RWPE2 (cell line): Measurements from ENCODE around the gene WRAP73.

Source experiments
- ATAC-seq: fragments of 200-7000 bp; cut with Tn5 transposase; 3 replicates; pipeline ENCODE4 v1.9.1; 2021; ENCODE audit warnings: low read depth
- DNase-seq: peaks from one replicate; pipeline ENCODE4 v3.0.0-alpha.2; 2020; ENCODE audit warnings: low spot score
- H3K27ac ChIP-seq: fragments of 450-650 bp; 2 replicates; pipeline ENCODE4 v1.5.1; 2017; ENCODE audit warnings: mild to moderate bottlenecking; ENCODE audit not compliant: poor library complexity, severe bottlenecking
- H3K27me3 ChIP-seq: fragments of 250-450 bp; sonication (Bioruptor Pico); 2 replicates; pipeline ENCODE4 v1.5.1; 2021; ENCODE audit warnings: mild to moderate bottlenecking, moderate library complexity; ENCODE audit not compliant: insufficient read depth, poor library complexity, severe bottlenecking
- H3K36me3 ChIP-seq: fragments of 250-450 bp; sonication (Bioruptor Pico); 2 replicates; pipeline ENCODE4 v1.5.1; 2020; ENCODE audit warnings: low read depth, mild to moderate bottlenecking, moderate library complexity
- H3K4me1 ChIP-seq: fragments of 250-450 bp; sonication (Bioruptor Pico); 2 replicates; pipeline ENCODE4 v1.5.1; 2021; ENCODE audit warnings: mild to moderate bottlenecking, moderate library complexity; ENCODE audit not compliant: insufficient read depth, poor library complexity, severe bottlenecking
- H3K4me3 ChIP-seq: fragments of 250-450 bp; sonication (Bioruptor Pico); 2 replicates; pipeline ENCODE4 v1.5.1; 2021; ENCODE audit warnings: mild to moderate bottlenecking, moderate library complexity; ENCODE audit not compliant: severe bottlenecking
- H3K9me3 ChIP-seq: fragments of 250-450 bp; sonication (Bioruptor Pico); 2 replicates; pipeline ENCODE4 v1.5.1; 2021; ENCODE audit warnings: mild to moderate bottlenecking, moderate library complexity; ENCODE audit not compliant: severe bottlenecking
- CTCF ChIP-seq: fragments of 450-650 bp; IDR thresholded peaks from one replicate; pipeline ENCODE4 v1.5.1; 2017; ENCODE audit warnings: mild to moderate bottlenecking, moderate library complexity; ENCODE audit not compliant: poor library complexity, severe bottlenecking

WRAP73 gene

DNA sequence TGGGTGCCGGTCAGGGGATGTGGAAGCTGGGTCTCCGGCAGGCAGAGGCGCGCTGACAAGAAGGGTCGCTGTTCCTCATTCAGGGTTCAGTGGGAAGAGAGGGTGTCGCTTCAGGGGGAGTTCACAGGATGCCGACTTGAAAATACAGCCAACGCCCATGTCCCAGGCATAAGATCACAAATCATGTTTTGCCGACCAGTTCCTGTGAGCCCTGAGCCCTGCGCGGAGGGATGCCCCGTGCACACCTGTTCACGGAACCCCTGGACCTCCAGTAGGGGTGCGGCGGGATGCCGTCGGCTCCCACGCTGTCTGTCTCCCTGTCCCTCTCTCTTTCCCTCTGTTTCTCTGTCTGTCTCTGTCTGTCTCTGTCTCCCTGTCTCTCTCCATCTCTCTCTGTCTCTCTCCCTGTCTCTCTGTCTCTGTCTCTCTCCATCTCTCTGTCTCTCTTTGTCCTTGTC is 29.2 kb upstream of the WRAP73 start:
- peak overlapping the region; percentile 24 for H3K27ac ChIP-seq
- no peak overlapping the region for H3K4me3 ChIP-seq
- TF ChIP-seq CTCF: no peak
- DNase-seq (no peak), ATAC-seq (no peak)
- no peaks in the 10 kb centered on the region for H3K27me3 ChIP-seq
- H3K9me3 ChIP-seq: no peaks in the 10 kb centered on the region
- H3K36me3 ChIP-seq: no peaks in the 10 kb centered on the region
- H3K4me1 ChIP-seq: peaks cover 17% of the 10 kb centered on the region

DNA sequence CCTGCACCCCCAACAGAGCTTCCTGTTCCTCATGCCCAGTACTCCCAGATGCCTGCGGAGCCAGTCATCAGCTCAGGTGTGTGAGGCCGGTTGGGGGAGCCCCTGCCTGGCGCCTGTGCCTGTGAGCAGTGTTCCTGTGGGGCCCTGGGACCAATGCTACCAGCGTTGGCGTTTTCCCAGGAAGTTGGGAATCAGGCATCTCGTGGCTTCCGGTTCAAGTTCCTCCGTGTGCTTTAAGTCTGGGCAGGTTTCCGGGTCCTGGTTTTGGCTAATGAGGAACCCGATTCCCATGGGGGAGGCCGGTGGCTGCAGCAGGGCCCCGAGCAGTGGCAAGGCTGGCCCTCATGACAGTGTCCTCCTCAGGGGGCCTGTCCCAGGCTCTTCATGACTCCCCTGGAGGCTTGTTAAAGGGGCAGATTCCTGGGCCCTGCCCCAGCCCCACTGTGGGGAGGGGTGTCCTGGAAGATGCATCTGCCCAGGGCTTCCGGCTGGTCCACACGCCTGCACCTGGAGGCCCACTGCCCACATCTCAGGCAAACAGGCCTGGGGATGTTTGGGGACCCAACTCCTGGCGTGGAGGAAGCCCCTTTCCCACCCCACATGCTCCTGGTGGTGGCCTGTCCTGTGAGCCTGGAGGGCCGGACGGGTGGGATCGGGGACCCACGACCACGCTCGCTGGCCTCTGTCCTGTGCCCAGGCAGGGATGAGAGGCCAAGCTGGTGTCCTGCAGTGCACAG is 28.6 kb upstream of the WRAP73 start:
- Histone ChIP-seq H3K27ac (peak overlapping the region; percentile 24), H3K27me3 (no peaks in the 10 kb centered on the region), H3K9me3 (no peaks in the 10 kb centered on the region), H3K4me1 (peaks cover 17% of the 10 kb centered on the region), H3K4me3 (no peak overlapping the region), H3K36me3 (no peaks in the 10 kb centered on the region)
- DNase-seq: no peak
- ATAC-seq: peak; percentile 72
- peak; percentile 12 for TF ChIP-seq CTCF

DNA sequence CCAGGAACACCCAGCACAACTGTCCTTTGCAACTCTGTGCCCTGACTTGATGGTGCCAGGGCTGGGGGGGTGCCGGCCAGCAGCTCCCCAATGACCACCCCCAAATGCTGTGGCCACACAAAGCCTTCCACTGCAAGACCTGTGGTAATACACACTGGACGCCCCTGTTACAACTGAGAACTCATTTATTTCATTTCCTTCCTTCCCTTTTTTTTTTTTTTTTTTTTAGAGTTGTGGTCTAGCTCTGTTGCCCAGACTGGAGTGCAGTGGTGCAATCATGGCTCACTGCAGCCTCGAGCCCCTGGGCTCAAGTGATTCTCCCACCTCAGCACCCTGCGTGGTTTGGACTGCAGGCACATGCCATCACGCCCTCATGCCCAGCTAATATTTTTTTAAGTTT is 27.6 kb upstream of the WRAP73 start:
- peaks cover 17% of the 10 kb centered on the region for H3K4me1 ChIP-seq
- peak overlapping the region; percentile 24 for H3K27ac ChIP-seq
- no peaks in the 10 kb centered on the region for H3K9me3 ChIP-seq
- H3K36me3 ChIP-seq: no peaks in the 10 kb centered on the region
- no peak overlapping the region for H3K4me3 ChIP-seq
- no peak for DNase-seq
- no peak for ATAC-seq
- no peak for TF ChIP-seq CTCF
- no peaks in the 10 kb centered on the region for H3K27me3 ChIP-seq

DNA sequence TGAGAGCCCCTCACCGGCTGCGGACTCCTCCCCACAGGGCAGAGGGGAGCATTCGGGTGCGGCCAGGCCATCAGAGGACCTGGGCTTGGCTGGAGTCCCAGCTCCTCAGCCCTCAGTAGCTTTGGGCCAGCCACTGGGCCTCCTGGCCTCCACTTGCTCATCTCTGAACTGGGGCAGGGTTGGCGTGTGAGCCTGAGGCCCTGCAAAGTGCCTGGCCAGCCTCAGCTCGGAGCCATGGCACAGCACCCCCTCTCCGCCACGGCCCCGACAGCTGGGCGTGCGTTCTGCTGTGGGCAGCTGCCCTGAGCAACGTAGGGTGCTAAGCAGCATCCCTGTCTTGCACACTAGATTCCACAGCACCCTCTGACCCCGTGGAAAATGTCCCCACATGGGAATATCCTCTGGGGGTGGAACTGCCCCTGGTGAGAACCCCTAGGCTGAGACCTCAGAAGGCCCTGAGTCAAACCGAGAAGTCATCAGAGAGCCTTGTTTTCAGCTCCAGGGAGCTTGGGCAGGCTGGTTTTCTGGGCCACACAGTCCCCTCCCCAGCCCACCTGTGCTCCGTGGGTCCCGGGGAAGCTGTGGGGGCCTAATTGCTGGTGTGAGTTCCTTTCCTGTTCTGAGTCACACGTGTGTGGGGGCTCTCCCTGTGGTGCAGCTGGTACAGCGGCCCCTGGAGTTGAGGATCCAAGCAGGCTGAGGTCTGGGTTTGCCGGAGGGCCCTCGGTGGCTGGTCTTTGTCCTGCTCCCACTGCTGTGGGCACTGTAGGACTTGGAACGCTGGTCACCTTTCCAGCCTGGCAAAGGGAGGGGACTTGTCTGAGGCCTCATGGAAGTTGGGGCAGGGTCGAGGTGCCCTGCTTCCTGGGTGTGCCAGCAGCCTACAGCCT is 26.9 kb upstream of the WRAP73 start:
- peak overlapping the region; percentile 24 for H3K27ac ChIP-seq
- no peaks in the 10 kb centered on the region for H3K27me3 ChIP-seq
- H3K4me1 ChIP-seq: peaks cover 17% of the 10 kb centered on the region
- H3K9me3 ChIP-seq: no peaks in the 10 kb centered on the region
- TF ChIP-seq CTCF: no peak
- no peak for DNase-seq
- H3K4me3 ChIP-seq: no peak overlapping the region
- no peaks in the 10 kb centered on the region for H3K36me3 ChIP-seq
- no peak for ATAC-seq
